Fibroblast of skin of abdomen (primary cell): ENCODE data around the gene SH2D3C.
"Not testable (repeated sequence)": the region's sequence is repeated elsewhere in the genome, so short reads cannot be mapped to it uniquely, and the experiment has no call there.

Experiments used
- DNase-seq: peaks from one replicate; pipeline ENCODE4 v3.0.0-alpha.2; 2013

SH2D3C gene

DNA sequence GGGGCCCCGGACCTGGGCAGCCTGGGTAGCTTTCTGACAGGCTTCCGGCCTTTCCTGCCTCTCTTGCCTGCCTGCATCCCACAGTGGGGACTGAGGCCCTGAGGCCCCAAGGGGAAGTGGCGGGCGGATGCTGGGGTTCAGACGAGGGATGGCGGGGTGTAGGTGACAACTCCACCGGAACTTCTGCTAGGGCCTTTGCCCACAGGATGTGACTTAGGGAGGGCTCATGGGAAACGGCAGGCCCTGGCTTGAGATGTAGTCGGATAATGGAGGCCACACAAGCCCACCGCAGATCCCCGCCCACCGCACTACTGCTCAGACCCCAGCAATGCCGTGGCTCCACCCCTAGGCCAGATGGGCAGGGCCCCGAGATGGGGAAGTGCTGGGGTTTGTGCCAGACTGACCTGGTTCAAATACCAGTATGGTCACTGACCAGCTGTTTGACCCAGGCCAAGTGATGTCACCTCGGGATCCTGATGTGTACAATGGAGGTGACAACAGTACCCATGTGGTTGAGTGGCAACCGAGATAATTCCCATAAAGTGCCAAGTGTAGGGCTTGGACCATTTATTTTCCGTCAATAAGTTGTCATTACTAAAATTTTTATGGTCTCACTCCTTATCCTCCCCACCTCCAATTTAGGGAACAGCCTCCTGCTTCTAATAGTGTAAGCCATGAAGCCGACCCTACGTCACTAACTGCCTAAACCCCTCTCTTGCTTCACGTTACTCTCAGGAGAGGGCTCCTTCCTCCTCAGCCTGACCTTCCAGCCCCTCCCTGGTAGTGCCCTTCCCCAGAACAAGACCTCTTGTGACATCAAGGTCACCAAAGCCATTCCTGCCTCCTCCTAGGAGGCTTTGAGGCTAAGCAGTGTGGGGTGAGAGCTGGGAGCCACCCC is 4.9 kb upstream of the SH2D3C start:
- DNase-seq, result no peak

DNA sequence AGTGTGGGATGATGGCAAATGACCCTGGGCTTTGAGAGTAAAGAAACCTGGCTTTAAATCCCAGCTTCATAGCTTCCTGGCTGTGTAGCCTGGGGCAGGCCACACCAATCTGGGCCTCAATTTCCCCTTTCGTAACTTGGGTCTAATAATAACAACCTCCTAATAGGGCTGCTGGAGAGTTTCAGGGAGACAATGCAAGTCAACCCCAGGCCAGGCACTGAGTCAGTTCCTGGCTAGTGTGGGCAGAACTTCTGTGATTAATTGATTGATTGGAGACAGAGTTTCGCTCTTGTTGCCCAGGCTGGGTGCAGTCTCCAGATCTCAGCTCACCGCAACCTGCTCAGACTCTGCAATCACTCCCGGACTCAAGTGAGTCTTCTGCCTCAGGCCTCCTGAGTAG is 3.3 kb upstream of the SH2D3C start:
- DNase-seq, result no peak

DNA sequence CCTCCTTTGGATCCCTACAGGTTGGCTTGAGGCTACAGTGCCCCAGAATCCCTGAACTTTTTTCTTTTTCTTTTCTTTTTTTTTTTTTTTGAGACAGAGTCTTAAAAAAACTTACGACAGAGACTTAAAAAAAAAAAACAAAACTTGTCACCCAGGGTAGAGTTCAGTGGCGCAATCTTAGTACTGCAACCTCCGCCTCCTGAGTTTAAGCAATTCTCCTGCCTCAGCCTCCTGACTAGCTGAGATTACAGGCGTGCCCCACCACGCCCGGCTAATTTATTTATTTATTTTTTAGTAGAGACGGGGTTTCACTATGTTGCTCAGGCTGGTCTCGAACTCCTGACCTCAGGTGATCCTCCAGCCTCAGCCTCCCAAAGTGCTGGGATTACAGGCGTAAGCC is 2.4 kb upstream of the SH2D3C start:
- DNase-seq, result not testable (repeated sequence)

GRCh38 chr9:127780126-127780885 is 1.8 kb upstream of the SH2D3C start:
- DNase-seq, result no peak

- DNase-seq, result no peak
Measured at GRCh38 chr9:127779136-127779981, 893 bp upstream of the SH2D3C start.

DNA sequence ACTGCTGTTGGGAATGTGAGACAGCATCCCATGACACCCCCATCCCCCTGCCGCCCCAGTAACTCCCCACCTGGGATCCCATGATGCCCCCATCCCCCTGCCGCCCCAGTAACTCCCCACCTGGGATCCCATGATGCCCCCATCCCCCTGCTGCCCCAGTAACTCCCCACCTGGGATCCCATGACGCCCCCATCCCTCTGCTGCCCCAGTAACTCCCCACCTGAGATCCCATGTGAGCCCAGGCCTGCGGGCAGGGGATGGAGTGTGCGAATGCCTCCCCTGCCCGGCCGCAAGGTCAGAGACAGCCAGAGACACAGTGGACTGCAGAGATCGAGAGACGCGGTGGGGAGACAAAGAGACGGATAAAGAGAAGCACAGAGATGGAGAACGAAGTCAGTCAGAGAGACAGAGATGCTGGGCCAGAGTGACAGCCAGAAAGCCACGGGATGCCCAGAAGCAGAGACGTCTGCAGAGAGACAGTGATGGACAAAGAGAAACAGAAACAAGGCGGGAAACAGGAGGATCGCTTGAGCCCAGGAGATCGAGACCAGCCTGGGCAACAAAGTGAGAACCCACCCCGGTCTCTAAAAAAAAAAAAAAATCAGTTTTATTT is 992 bp downstream of the SH2D3C start:
- DNase-seq, result no peak

DNA sequence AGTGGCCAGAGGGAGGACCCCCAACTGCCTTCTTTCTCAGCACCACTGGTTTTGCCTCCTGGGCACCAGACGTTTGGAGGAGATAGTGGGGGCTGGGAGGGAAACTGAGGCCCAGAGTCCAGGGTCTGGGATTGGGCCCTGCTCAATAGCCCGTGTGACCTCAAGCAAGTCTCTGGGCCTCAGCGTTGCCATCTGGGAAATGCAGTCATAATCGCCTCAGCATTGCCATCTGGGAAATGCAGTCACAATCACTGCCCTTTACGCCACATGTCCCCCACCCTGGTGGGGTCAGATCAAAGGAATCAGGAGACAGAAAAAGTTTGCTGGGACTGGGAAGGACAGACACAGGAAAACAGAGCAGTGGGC is 1.6 kb downstream of the SH2D3C start:
- DNase-seq, result no peak

DNA sequence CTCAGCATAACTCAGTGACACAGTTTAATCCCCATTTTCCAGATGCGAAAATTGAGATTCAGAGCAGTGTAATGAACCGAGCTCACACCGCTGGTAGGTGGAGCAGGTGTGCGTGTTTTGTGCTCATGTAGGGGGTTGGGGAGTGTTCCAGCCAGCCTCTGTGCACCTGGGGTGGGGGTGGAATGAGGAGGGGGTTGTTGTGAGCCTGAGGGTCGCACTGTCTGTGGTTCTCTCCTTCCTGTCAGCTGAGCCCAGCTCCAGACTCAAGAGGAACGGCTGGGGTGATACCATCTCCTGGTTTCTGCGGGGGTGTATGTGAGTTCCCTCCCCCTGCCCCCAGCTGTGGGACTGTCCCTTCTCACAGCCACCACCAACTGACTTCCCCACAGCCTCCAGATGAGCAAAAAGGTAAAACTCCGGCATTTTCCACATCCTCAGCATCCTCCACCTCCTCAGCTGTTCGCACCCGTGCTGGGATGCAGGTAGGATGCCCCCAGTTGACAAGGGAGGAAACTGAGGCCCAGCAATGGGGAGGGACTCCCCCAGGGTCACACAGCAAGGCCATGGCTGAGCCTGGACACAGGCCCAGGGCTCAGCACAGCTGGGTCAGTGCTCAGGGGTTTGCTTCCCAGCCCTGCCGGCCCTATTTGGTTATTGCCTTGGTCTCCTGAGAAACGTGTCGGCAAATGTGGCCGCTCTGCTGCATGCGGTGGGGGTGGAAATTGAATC is 2.1 kb downstream of the SH2D3C start:
- DNase-seq, result no peak

DNA sequence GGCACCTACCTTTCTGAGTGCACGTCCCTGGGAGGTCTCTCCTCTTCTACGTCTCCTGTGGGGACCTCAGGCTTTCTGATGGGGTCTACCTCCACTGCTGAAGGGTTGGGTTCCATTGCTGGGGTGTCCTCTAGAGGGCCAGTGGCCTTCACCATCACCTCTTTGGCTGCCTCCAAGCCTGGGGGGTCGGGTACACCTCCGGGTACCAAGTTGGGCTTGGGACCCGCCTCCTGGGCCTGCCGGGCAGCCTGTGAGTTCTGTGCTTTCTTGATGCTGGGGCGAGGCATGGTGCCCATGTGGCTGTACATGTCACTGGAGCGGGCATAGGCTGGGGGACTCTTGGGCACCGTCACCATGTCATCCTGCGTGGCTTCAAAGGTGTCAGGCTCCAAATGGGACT is 4.5 kb downstream of the SH2D3C start:
- DNase-seq, result no peak

GRCh38 chr9:127773272-127773671 is 5.2 kb downstream of the SH2D3C start:
- DNase-seq, result no peak

DNA sequence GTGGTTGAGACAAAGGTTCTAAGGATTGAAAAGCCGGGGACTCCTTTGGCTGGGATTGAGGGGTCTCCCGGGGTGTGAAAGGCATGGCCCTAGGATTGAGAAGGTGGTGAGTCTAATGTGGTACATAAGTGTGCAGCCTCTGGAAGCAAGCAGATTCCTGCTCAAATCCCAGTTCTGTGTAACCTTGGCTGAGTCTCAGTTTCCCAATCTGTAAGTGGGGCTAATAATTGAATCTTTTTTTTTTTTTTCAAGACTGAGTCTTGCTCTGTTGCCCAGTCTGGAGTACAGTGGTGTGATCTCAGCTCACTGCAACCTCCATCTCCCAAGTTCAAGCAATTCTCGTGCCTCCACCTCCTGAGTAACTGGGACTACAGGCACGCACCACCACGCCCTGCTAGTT is 5.9 kb downstream of the SH2D3C start:
- no peak for DNase-seq

- no peak for DNase-seq
Measured at GRCh38 chr9:127771570-127772189, 6.8 kb downstream of the SH2D3C start.

- peak; percentile 97 for DNase-seq
Measured at GRCh38 chr9:127770905-127771569, 7.4 kb downstream of the SH2D3C start.

DNA sequence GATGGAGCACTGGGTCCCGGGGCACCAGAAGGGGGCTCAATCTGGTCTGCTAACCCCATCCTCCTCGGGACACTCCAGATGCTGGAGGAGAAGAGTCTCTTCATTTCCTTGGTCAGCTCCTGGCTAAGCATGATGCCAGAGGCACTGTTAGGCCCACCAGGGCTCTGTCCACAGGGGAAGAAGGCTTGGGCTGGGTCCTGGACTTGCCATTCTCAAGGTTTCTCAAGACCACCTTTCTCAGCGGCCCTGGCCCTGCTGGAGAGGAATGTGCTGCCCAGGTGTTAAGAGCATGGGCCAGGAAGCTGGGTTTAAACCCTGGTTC is 7.9 kb downstream of the SH2D3C start:
- DNase-seq, result no peak

- DNase-seq, result no peak
Measured at GRCh38 chr9:127769929-127770582, 8.4 kb downstream of the SH2D3C start.

- DNase-seq, result no peak
Measured at GRCh38 chr9:127769101-127769500, 9.4 kb downstream of the SH2D3C start.

- no peak for DNase-seq
Measured at GRCh38 chr9:127768698-127769097, 9.8 kb downstream of the SH2D3C start.

- peak; percentile 65 for DNase-seq
Measured at GRCh38 chr9:127767909-127768331, 10.5 kb downstream of the SH2D3C start.

- DNase-seq, result no peak
Measured at GRCh38 chr9:127767410-127767809, 11.1 kb downstream of the SH2D3C start.

DNA sequence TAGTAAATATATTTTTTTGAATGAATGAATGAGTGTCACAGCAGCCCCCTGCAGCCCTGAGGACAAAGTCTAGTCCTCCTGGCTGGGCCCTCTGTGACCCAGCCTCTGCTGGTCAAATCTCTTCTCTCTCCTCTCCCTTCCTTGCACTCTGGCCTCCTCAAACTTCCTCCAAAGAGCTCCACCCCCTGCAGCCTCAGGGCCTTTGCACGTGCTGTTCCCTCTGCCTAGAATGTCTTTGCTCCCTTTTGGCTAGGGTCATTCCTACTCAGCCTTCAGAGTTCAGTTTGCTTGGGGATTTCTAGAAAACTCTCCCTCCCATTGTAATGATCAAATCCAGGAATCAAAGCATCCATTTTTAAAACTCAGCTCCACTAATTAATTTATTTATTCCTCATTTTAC is 13.0 kb downstream of the SH2D3C start:
- DNase-seq, result no peak
